AG09319 (cell line): ENCODE data around the gene JAM2.

ENCODE experiments used
- DNase-seq: peaks from one replicate; pipeline ENCODE4 v3.0.0-alpha.2; 2010; ENCODE audit warnings: low read depth; ENCODE audit errors: extremely low read depth
- TF ChIP-seq, protein P1 (sequence below): IDR thresholded peaks from 2 replicates; pipeline ENCODE4 v1.5.1; 2011; ENCODE audit warnings: low read depth, mild to moderate bottlenecking, inconsistent platforms, low read length, moderate library complexity

JAM2 gene

GRCh38 chr21:25717491-25718147, 78.6 kb downstream of the JAM2 start:
- DNase-seq, result no peak
- TF ChIP-seq, protein P1, sequence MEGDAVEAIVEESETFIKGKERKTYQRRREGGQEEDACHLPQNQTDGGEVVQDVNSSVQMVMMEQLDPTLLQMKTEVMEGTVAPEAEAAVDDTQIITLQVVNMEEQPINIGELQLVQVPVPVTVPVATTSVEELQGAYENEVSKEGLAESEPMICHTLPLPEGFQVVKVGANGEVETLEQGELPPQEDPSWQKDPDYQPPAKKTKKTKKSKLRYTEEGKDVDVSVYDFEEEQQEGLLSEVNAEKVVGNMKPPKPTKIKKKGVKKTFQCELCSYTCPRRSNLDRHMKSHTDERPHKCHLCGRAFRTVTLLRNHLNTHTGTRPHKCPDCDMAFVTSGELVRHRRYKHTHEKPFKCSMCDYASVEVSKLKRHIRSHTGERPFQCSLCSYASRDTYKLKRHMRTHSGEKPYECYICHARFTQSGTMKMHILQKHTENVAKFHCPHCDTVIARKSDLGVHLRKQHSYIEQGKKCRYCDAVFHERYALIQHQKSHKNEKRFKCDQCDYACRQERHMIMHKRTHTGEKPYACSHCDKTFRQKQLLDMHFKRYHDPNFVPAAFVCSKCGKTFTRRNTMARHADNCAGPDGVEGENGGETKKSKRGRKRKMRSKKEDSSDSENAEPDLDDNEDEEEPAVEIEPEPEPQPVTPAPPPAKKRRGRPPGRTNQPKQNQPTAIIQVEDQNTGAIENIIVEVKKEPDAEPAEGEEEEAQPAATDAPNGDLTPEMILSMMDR, result no peak

DNA sequence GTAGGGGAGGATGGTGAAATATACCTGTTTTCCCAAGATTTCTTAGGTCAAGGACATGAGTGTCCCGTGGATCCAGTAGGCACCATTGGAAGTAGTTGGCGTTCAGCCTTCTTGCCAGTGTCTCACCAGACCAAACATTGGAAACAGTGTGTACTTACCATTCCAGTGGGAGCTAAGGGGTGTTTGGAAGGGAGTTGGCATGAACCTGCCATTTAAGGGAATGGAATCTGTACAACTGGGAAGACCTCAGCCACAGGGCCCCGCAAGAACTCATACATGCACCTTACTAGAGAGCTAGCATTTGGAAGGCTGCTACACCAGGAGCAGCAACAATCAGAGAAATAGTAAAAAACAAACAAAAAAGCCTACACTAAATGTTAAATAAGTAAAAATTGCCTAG, 82.9 kb downstream of the JAM2 start:
- DNase-seq, result no peak

GRCh38 chr21:25722631-25723030, 83.6 kb downstream of the JAM2 start:
- DNase-seq, result no peak

More for the DNA sequence above, 82.9 kb downstream of the JAM2 start:
- TF ChIP-seq, protein P1, result no peak

DNA sequence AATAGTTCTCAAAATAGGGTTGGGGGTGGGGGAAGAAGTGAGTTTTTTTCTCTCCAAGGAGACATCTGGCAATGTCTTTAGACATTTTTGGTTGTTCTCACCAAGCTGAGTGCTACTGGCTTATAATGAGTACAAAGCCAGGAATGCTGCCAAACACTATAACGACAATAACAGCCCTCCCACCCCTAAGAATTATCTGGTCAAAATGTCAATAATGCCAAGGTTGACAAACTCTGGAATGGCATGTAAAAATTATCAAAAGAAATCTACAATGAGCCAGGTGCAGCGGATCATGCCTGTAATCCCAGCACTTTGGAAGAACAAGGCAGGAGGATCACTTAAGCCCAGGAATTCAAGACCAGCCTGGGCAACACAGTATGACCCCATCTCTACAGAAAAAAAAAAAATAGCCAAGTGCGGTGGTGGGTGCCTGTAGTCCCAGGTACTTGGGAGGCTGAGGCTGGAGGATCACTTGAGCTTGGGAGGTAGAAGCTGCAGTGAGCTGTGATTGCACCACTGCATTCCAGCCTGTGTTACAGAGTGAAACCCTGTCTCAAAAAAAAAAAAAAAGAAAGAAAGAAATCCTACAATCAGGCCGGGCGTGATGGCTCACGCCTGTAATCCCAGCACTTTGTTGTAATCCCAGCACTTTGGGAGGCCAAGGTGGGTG, 93.2 kb downstream of the JAM2 start:
- no peak for DNase-seq

More at GRCh38 chr21:25722631-25723030, 83.6 kb downstream of the JAM2 start:
- TF ChIP-seq, protein P1, result no peak

GRCh38 chr21:25733859-25734653, 95.0 kb downstream of the JAM2 start:
- DNase-seq, result no peak
- TF ChIP-seq, protein P1, result no peak

More for the DNA sequence above, 93.2 kb downstream of the JAM2 start:
- TF ChIP-seq, protein P1, result no peak

GRCh38 chr21:25734654-25734903, 95.5 kb downstream of the JAM2 start:
- TF ChIP-seq, protein P1, result no peak
- DNase-seq, result no peak

- TF ChIP-seq, protein P1, result no peak; the same call in 1 of the 2 replicates
- DNase-seq, result peak; percentile 97
Observed at GRCh38 chr21:25734904-25735645, 96.0 kb downstream of the JAM2 start, which contains the start of the genes ATP5PF and GABPA. TSS of gene ATP5PF (minus strand) at chr21:25734904. CDS start at chr21:25729794, 5,110 bp downstream. TSS of gene GABPA (plus strand) at chr21:25734972. CDS start at chr21:25741599, 6,627 bp downstream.
